ENCODE results near the gene SPTLC3. TPM values are rescaled to one million over a fixed set of nuclear protein-coding genes. Genes with fewer than 3 reads are reported as not detected.

The SPTLC3 gene
- total and polyA plus RNA-seq, 2 of the 13 experiments (the other 11 are each of a cell fraction or from before 2014, with no cell fraction given): 20.5 to 95.6 TPM

DNA sequence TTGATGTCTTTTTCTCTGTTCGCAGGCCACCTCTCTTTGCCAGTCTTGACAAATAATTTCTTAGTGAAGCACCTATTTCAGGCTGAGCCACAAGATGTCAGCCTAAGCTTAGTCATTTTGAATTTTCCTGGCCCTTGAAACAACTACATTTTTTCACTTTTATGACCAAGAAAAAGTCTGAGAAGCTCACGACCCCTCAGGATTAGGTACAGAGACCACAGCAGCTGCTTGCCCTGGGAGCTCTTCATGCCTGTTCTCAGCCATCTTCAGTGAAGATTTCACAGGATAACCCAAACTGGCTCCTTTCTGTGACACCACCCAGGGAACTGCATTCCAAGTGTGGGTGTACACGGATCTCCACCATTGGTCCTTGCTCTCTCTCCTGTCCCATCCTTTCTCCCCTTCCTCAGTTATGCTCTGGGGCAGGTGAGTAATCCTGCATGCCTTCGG, 38.4 kb upstream of the SPTLC3 start (continued):
- TF ChIP-seq, protein P1, sequence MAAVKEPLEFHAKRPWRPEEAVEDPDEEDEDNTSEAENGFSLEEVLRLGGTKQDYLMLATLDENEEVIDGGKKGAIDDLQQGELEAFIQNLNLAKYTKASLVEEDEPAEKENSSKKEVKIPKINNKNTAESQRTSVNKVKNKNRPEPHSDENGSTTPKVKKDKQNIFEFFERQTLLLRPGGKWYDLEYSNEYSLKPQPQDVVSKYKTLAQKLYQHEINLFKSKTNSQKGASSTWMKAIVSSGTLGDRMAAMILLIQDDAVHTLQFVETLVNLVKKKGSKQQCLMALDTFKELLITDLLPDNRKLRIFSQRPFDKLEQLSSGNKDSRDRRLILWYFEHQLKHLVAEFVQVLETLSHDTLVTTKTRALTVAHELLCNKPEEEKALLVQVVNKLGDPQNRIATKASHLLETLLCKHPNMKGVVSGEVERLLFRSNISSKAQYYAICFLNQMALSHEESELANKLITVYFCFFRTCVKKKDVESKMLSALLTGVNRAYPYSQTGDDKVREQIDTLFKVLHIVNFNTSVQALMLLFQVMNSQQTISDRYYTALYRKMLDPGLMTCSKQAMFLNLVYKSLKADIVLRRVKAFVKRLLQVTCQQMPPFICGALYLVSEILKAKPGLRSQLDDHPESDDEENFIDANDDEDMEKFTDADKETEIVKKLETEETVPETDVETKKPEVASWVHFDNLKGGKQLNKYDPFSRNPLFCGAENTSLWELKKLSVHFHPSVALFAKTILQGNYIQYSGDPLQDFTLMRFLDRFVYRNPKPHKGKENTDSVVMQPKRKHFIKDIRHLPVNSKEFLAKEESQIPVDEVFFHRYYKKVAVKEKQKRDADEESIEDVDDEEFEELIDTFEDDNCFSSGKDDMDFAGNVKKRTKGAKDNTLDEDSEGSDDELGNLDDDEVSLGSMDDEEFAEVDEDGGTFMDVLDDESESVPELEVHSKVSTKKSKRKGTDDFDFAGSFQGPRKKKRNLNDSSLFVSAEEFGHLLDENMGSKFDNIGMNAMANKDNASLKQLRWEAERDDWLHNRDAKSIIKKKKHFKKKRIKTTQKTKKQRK (IDR thresholded peaks at IDR 0.05; ENCODE audit: low read length): no peak
- TF ChIP-seq ZNF747 (CRISPR knock-in tag; IDR thresholded peaks at IDR 0.05; ENCODE audit: borderline replicate concordance): no peak
- TF ChIP-seq PITX1 (CRISPR knock-in tag; IDR thresholded peaks at IDR 0.05): peak; percentile 61; the same call in 1 of the 2 replicates
- TF ChIP-seq, protein P2, sequence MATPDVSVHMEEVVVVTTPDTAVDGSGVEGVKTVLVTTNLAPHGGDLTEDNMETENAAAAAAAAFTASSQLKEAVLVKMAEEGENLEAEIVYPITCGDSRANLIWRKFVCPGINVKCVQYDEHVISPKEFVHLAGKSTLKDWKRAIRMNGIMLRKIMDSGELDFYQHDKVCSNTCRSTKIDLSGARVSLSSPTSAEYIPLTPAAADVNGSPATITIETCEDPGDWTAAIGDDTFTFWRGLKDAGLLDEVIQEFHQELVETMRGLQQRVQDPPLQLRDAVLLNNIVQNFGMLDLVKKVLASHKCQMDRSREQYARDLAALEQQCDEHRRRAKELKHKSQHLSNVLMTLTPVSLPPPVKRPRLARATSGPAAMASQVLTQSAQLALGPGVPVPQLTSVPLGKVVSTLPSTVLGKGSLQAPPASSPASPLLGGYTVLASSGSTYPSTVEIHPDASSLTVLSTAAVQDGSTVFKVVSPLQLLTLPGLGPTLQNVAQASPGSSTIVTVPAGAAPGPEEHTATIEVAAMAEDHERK (CRISPR knock-in tag; IDR thresholded peaks at IDR 0.05; ENCODE audit: low read depth): no peak
- TF ChIP-seq ZSCAN9 (CRISPR knock-in tag; IDR thresholded peaks at IDR 0.05; ENCODE audit: borderline replicate concordance): peak; percentile 55; the same call in 1 of the 2 replicates
- no peak for TF ChIP-seq GFI1 (CRISPR knock-in tag; IDR thresholded peaks at IDR 0.05; ENCODE audit: borderline replicate concordance)
- no peak for TF ChIP-seq MAF1 (CRISPR knock-in tag; IDR thresholded peaks at IDR 0.05; ENCODE audit: borderline replicate concordance)
- no peak for TF ChIP-seq HOXD1 (CRISPR knock-in tag; IDR thresholded peaks at IDR 0.05)
- TF ChIP-seq RFX5 (IDR thresholded peaks at IDR 0.05; ENCODE audit: low read depth, low read length): no peak
- no peak for TF ChIP-seq ZNF460 (CRISPR knock-in tag; IDR thresholded peaks at IDR 0.05; ENCODE audit: borderline replicate concordance)
- TF ChIP-seq ZNF121 (CRISPR knock-in tag; IDR thresholded peaks at IDR 0.05): no peak
- TF ChIP-seq, protein P3, sequence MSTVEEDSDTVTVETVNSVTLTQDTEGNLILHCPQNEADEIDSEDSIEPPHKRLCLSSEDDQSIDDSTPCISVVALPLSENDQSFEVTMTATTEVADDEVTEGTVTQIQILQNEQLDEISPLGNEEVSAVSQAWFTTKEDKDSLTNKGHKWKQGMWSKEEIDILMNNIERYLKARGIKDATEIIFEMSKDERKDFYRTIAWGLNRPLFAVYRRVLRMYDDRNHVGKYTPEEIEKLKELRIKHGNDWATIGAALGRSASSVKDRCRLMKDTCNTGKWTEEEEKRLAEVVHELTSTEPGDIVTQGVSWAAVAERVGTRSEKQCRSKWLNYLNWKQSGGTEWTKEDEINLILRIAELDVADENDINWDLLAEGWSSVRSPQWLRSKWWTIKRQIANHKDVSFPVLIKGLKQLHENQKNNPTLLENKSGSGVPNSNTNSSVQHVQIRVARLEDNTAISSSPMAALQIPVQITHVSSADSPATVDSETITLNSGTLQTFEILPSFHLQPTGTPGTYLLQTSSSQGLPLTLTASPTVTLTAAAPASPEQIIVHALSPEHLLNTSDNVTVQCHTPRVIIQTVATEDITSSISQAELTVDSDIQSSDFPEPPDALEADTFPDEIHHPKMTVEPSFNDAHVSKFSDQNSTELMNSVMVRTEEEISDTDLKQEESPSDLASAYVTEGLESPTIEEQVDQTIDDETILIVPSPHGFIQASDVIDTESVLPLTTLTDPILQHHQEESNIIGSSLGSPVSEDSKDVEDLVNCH (CRISPR knock-in tag; IDR thresholded peaks at IDR 0.05): no peak
- TF ChIP-seq ZNF567 (CRISPR knock-in tag; IDR thresholded peaks at IDR 0.05; ENCODE audit: borderline replicate concordance): no peak; the same call in 1 of the 2 replicates
- TF ChIP-seq MBD4 (IDR thresholded peaks at IDR 0.05; ENCODE audit: borderline replicate concordance, low read length): no peak
- TF ChIP-seq RBFOX2 (IDR thresholded peaks at IDR 0.05; ENCODE audit: low read depth, low read length): no peak
- TF ChIP-seq ZEB1 (IDR thresholded peaks at IDR 0.05; ENCODE audit: insufficient replicate concordance, low read depth): no peak
- TF ChIP-seq GTF3A (CRISPR knock-in tag; conservative IDR thresholded peaks at IDR 0.05): no peak
- TF ChIP-seq KAT8 (CRISPR knock-in tag; IDR thresholded peaks at IDR 0.05): peak; percentile 33; the same call in 1 of the 2 replicates
- TF ChIP-seq MYC (CRISPR knock-in tag; IDR thresholded peaks at IDR 0.05; ENCODE audit: borderline replicate concordance): no peak
- no peak for TF ChIP-seq KDM3A (CRISPR knock-in tag; IDR thresholded peaks at IDR 0.05; ENCODE audit: low read depth)
- no peak; the same call in 1 of the 2 replicates for TF ChIP-seq PHF21A (CRISPR knock-in tag; IDR thresholded peaks at IDR 0.05)
- no peak for TF ChIP-seq MXI1 (IDR thresholded peaks at IDR 0.05; ENCODE audit: borderline replicate concordance, low read depth, low read length)
- no peak for TF ChIP-seq SOX6 (IDR thresholded peaks at IDR 0.05)
- TF ChIP-seq SOX6 (CRISPR knock-in tag; IDR thresholded peaks at IDR 0.05): peak; percentile 55
- TF ChIP-seq ZBTB42 (CRISPR knock-in tag; IDR thresholded peaks at IDR 0.05): no peak
